Progenitor cell of endocrine pancreas (in vitro differentiated cells): ENCODE measurements around the gene SOCS1. TPM values are rescaled to one million over a fixed set of nuclear protein-coding genes. Genes with fewer than 3 reads are reported as not detected.

Experiments used
- DNase-seq: peaks from one replicate; pipeline ENCODE4 v3.0.0; 2021; ENCODE audit warnings: low spot score; ENCODE audit not compliant: unreplicated experiment
- H3K27ac Mint-ChIP-seq: 2 replicates; pipeline ENCODE4 v1.8.0; 2021; ENCODE audit warnings: mild to moderate bottlenecking, moderate library complexity, mixed read lengths
- H3K27me3 Mint-ChIP-seq: 2 replicates; pipeline ENCODE4 v1.8.0; 2021; ENCODE audit warnings: mixed read lengths
- H3K36me3 Mint-ChIP-seq: 2 replicates; pipeline ENCODE4 v1.8.0; 2022; ENCODE audit warnings: mixed read lengths; ENCODE audit not compliant: insufficient read depth
- H3K4me1 Mint-ChIP-seq: 2 replicates; pipeline ENCODE4 v1.8.0; 2021; ENCODE audit warnings: low read depth, mixed read lengths
- H3K4me3 Mint-ChIP-seq: 2 replicates; pipeline ENCODE4 v1.8.0; 2021; ENCODE audit warnings: low read depth, mild to moderate bottlenecking, moderate library complexity, mixed read lengths
- H3K9me3 Mint-ChIP-seq: 2 replicates; pipeline ENCODE4 v1.8.0; 2021; ENCODE audit warnings: low read depth, mixed read lengths
- CTCF ChIP-seq: fragments of 200-600 bp; sonication (generic); IDR thresholded peaks from one replicate; pipeline ENCODE4 v1.5.0; 2021; ENCODE audit warnings: antibody characterized with exemption, mild to moderate bottlenecking; ENCODE audit not compliant: unreplicated experiment
- total RNA-seq: library from RNA; stranded (reverse); gene quantifications from 2 replicates; pipeline ENCODE4 v1.2.1, GENCODE V29; 2021

Gene SOCS1
- total RNA-seq, 1 donor from 2014 or later, result 6.6 TPM

GRCh38 chr16:11259655-11260595 is 3.9 kb upstream of the SOCS1 start:
- Mint-ChIP-seq H3K27me3 (peaks cover 3% of the 10 kb centered on the region), H3K27ac (peak overlapping the region; percentile 88), H3K36me3 (no peaks in the 10 kb centered on the region), H3K4me3 (no peak overlapping the region), H3K9me3 (no peaks in the 10 kb centered on the region), H3K4me1 (peaks cover 20% of the 10 kb centered on the region)
- no peak for DNase-seq
- TF ChIP-seq CTCF, result no peak

GRCh38 chr16:11258553-11259492 is 2.8 kb upstream of the SOCS1 start:
- peaks cover 20% of the 10 kb centered on the region for H3K4me1 Mint-ChIP-seq

GRCh38 chr16:11257131-11257938 is 1.3 kb upstream of the SOCS1 start:
- peak overlapping the region; percentile 89 for H3K4me3 Mint-ChIP-seq
- H3K36me3 Mint-ChIP-seq, result peaks cover 2% of the 10 kb centered on the region
- peak; percentile 39 for DNase-seq
- peak; percentile 70 for TF ChIP-seq CTCF
- peaks cover 20% of the 10 kb centered on the region for H3K4me1 Mint-ChIP-seq
- peak overlapping the region; percentile 93 for H3K27ac Mint-ChIP-seq
- H3K9me3 Mint-ChIP-seq, result no peaks in the 10 kb centered on the region
- H3K27me3 Mint-ChIP-seq, result peaks cover 3% of the 10 kb centered on the region

More at GRCh38 chr16:11258553-11259492, 2.8 kb upstream of the SOCS1 start:
- TF ChIP-seq CTCF, result no peak
- Mint-ChIP-seq H3K27me3 (peaks cover 3% of the 10 kb centered on the region), H3K9me3 (no peaks in the 10 kb centered on the region), H3K27ac (no peak overlapping the region), H3K36me3 (no peaks in the 10 kb centered on the region), H3K4me3 (no peak overlapping the region)
- DNase-seq, result no peak

- H3K4me3 Mint-ChIP-seq, result peak overlapping the region; percentile 89
- peaks cover 20% of the 10 kb centered on the region for H3K4me1 Mint-ChIP-seq
- peak overlapping the region; percentile 98 for H3K27ac Mint-ChIP-seq
- peaks cover 2% of the 10 kb centered on the region for H3K36me3 Mint-ChIP-seq
- H3K27me3 Mint-ChIP-seq, result peaks cover 3% of the 10 kb centered on the region
- peak; percentile 42 for DNase-seq
- H3K9me3 Mint-ChIP-seq, result no peaks in the 10 kb centered on the region
- TF ChIP-seq CTCF, result no peak
Observed at GRCh38 chr16:11256661-11257130, 692 bp upstream of the SOCS1 start.
